Measurements from ENCODE around the gene RPS3. TPM values are rescaled to one million over a fixed set of nuclear protein-coding genes. Genes with fewer than 3 reads are reported as not detected.
A peak's percentile ranks its signal among the peaks of the same experiment; 100 is the strongest.

The RPS3 gene
- total RNA-seq, 1 experiment from 2014 or later = 1,966 TPM

DNA sequence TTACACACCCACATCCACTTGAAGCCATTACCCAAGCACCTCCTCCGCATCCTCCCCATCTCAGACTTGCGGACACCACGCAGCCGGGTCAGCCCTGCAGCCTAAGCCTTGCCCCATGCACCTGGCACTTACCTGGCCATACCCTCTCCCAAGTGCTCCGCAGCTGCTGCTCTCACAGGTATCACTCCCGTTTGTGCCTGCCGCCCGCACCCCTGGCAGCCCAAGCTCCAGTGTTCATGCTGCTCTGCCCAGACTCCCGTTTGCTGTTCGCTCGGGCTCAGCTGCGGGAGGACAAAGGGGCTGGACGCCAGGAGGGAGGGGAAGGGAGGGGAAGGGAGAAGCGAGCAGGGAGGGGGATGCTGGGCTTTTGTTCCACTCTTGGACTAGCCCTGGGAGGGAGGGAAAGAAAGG, 33.6 kb downstream of the RPS3 start, which contains the start of gene KLHL35:
Gene KLHL35, minus strand, starts transcription at position 293 of the 411 bp plus-strand sequence. CDS start 2,574 bp downstream, outside the sequence.
- no peak for DNase-seq (ENCODE audit: extremely low read depth, low read depth)

DNA sequence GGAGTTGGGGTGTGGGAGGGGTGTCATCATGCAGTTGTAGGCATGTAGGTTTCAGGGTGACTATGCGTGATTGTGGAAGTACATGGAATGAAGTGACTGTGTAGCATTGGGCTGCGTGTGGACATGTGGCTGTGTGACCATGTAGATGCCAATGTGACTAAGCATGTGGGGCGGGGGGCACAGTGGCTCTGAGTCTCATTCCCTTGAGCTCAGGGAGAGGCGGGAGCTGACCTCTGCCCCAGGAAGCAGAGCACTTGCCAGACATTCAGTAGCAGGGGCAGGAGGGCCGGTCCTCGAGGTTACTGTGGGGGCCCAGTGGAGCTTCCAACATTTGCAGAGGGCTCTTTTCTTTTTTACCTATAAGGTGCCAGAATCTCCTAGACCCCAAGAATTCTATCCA, 34.1 kb downstream of the RPS3 start:
- DNase-seq (ENCODE audit: extremely low read depth, low read depth) = no peak

DNA sequence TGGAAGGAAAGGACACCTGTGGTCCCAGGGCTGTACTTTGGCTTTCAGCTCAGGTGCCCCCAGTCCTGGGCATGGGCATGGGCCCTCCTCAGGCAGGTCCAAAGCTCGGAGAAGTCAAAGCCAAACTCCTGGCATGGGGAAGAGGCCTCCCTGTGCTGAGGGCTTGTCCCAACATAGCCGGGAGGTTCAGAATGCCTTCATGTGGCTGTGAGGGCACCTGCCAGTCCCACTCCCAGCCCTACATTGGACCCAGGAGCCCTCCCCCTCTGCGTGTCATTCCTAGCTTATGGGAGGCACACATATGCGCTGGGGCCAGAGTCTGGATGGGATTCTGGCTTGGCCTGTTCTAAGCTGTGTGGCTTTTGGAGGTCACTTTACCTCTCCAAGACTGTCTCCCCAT, 34.7 kb downstream of the RPS3 start:
- DNase-seq (ENCODE audit: extremely low read depth, low read depth) = no peak

DNA sequence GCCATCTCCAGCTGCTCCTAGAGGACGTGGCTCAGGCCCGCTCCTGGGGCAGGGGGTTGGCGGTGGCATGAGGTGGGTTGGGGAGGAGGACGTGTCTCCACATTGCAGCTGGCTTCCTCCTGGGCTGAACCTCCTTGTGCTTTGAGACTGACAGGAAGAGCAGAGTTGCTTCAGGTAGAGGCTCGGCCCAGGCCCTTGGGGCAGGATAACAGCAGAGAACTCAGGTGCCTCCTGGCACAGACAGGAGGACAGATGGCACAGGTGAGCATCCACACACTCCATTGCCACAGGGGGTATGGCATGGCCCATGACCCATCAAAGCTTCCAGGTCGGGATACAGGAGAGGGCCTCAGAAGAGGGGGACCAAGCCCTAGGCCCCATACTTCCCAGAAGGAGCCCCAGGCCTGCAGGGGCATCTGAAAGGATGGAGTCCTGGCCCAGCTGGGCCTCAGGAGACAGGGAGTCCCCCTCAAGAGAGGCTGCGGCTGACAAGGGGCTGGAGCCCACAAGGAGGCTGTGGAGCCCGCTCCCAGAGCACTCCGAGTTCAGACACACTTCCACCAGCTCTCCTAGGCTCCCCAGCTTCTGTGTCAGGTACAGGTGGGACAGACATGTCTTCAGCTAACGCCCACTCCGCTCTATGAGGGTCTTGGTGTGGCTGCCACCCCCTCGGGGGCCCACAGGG, 35.7 kb downstream of the RPS3 start:
- no peak for DNase-seq (ENCODE audit: extremely low read depth, low read depth)

DNA sequence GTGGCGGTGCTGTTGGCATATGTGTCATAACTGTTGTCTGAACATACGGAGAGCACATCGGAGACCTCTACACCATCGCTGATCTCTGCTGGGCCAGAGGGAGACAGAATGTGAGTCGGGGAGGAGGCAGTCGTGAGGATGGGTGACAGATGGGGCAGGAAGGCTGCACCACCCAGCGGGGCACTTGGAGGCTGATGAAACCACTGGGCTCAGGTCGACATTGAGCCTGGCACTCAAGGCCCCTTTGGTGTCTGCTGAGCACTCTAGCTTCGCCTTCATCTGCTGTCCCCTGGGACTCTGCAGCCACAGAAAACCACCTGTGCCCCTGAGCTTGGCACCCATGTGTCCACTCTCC, 36.2 kb downstream of the RPS3 start:
- DNase-seq (ENCODE audit: extremely low read depth, low read depth) = no peak

DNA sequence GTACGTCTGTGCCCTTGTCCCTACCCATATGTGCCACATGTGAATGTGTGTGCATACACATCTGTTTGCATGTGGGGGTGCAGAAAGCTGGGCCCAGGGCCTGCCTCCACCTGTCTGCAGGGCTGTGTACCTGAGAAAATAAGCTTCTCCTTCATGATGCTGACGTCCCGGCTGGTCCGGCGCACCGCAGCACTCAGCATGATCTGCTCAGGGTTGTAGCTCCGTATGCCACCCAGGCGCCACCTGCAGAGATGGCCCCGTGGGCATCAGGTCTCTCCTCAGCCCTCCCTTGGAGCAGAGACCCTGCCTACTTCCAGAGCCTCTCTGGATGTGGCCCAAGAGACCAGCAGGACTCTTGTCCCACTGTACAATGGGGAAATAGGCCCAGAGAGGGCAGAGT, 37.5 kb downstream of the RPS3 start:
- DNase-seq (ENCODE audit: extremely low read depth, low read depth) = no peak

DNA sequence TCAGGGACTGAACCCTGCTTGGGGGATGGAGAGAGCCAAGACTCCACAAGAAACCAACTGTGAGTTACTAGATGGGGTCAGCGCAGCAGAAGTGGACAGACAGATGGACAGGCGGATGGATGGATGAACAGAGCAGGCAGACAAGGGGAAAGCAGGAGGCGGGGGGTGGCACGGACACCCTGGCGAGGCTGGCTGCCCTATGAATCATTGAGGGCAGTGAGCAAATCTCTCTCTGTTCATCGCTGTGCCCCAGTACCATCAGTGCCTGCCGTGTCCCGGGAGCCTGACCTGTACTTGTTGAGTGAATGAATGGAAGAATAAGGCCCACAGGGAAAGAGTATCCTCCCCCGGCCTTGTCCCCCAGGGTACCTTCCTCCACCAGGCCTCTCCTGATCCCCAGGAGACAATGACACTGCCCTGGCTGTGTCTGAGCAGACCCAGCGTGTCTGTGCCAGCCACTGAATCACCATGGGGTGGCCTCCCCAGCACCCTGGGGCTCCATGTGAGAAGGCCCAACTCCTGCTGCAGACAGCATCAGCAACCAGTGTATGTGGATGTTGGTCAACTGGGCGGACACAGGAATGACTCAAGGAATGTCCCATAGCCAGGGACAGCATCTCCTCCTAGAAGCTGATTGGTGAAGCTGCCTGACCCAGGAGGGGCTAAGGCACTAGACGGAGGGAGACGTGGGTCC, 38.8 kb downstream of the RPS3 start:
- no peak for DNase-seq (ENCODE audit: extremely low read depth, low read depth)

DNA sequence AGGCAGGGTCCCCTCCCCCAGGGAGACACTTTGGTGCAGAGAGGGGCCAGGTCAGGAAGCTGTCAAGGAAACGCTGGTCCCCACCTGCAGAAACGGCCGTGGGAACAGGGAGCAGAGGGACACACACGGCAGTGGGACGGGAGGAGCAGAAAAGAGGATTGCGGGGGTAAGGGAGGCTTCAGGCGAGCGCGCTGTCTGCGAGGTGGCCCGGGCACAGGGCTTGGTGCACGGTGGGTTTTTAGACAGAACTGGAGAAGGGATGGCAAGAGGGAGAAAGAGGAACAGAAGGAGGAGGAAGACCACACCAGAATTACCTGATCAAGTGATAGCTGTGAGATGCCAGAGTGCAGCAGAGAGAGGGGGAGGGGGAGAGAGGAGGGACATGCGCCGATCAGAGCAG, 39.7 kb downstream of the RPS3 start:
- DNase-seq (ENCODE audit: extremely low read depth, low read depth) = no peak

DNA sequence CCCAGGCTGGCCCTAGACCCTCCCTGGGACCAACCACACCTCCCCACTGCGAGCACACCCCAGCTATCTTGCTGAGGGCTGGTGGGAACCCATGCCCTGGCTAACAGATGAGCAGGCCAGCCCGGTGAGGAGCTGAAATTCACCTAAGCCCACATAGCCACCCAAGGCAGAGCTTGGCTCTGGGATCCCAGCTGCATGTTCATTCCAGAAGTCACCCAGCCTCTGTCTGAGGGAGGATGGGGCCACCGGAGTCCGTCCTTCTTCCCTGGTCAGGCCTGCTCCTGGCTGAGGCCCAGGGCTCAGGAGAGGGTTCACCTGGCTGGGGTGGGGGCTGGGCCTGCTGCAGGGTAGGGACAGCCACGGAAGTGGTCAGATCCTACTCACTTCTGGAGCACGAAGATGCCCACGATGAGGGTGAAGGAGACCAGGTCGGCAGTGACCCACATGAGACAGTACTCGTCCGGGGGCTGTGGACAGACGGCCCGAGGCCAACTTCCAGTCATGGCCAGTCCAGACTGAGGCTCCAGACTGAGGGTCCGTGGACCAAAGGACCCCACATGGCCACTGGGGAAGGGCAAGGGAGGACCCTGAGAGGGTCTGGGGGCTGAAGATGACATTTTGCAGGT, 40.3 kb downstream of the RPS3 start:
- DNase-seq (ENCODE audit: extremely low read depth, low read depth) = no peak

DNA sequence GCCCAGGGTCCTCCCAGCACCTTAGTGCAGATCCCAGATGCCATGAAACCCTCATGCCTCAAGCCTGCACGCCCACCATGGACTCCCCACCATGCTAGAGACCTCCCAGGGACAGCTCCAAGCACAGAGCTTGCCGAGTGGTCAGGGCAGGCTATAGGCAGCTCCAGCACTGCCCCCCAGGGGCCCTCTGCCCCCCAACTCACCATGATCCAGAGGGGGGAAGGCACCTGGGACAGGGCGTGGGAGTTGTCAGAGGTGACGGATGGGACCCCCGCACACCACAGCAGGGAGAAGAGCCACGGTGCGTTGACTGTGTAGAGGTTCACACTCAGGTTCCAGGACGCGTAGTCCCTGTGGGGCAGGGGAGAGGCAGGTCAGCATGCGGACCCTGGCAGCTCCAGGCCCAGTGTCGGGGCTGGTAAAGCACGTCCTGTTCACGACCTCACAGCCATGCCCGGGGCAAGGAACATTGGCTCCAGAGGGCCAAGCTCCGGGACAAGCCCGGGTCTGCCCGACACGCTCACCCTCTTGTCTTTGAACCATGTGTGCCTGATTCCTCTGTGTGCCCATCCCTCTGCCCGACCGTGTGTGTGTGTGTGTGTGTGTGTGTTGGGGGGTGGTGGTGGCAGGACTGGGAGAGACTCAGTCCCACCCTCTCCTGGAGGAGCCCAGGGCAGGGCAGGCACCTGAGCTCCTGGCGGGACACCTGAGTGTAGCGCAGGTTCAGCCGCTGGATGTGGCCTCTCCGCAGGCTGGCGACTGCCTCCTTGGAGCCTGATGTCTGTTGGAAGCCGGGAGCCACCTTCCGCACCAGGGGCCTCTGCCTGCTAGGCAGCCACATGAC, 41.9 kb downstream of the RPS3 start:
- DNase-seq (ENCODE audit: extremely low read depth, low read depth) = no peak

DNA sequence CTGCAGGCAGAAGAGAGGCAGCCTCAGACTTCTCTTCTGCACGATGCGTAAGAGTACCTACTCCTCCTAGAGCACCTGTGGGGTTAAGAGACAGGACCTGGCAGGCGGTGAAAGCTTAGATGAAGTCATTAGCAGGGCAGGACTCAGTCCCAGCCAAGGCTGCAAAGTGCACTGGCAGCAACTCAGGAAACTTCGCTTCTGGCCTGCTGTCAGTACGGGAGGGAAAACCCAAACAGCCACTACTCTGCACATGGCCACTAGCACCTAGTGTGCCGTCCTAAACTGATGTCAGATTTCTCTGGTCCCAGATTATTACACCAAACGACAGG, 42.5 kb downstream of the RPS3 start:
- no peak for DNase-seq (ENCODE audit: extremely low read depth, low read depth)

DNA sequence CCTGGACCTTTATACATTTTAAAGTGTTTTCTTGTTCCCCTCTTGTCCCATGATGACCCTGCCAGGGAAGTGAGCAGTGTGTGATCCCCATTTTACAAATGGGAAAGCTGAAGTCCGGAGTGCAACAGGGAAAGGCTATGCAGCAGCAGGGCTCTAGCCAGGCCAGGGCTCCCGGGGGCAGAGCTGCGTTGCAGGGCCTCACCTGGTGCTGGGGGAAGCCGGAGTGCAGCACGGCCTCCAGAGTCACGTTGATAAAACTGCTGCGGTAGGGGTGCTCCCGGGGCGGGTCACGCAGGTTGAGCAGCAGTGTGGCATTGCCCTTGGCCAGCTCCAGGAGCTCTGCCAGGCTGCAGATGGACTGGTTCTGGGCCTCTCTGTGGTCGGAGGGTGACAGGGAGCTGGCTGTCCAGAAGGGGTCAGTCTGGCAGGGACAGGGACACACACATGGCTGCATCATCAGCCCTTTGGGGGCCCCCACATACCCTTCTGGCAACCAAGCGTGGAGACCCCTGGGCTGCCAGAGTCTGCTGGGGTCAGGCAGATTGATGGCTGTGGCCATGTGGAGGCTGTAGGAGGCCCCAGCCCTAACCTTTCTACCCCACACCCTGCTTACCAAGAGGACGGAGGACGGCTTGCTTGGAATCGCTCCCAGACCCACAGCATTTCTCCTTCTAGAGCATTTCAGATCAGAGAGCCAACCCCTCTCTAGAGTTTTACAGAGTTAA, 43.0 kb downstream of the RPS3 start:
- no peak for DNase-seq (ENCODE audit: extremely low read depth, low read depth)

DNA sequence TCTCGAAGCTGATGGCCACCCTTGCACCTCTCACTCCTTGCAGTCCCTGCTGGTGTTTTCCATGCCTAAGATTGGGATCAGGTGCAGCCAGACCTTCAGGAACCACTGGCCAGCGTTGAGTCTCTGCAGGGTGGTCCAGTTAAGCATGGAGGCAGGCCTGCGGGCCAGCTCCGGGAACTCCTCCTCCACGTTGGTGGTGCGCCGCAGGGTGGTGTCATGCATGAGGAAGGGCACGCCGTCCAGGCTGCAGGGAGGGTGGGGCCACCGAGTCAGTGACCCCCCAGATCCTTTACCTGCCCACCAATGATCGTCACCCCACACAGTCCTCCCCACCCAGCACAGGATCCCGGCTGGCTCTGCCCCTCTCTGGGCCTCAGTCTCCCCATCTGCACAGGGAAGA, 43.7 kb downstream of the RPS3 start:
- DNase-seq (ENCODE audit: extremely low read depth, low read depth) = no peak

DNA sequence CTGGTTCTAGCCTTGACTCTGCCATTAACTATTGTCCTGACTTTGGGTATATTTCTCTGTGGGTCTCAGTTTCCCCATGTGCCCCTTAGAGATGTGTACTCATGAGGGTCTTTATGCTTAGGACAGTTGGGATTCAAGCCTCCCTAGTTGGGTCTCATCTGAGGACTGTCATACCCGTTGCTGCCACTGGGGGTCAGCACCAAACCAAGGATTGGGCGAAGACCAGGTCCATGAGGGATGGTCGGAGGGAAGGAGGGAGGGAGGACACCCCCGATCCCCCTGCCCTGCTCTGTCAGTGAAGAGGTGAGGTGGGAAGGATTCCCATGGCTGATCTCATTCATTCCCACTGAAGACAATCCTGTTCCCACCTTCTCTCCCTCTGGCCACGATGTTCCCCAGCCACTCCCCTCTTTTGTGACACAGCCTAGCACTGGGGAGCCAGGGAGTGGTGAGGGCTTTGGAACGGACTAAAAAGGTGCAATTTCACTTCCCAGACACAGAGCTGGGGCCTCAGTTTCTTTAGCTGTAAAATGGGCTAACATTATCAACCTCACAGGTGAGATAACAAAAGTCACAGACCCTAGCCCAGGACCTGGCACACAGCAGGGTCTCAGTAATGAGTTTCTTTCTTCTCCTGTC, 46.1 kb downstream of the RPS3 start:
- DNase-seq (ENCODE audit: extremely low read depth, low read depth) = peak; percentile 41

DNA sequence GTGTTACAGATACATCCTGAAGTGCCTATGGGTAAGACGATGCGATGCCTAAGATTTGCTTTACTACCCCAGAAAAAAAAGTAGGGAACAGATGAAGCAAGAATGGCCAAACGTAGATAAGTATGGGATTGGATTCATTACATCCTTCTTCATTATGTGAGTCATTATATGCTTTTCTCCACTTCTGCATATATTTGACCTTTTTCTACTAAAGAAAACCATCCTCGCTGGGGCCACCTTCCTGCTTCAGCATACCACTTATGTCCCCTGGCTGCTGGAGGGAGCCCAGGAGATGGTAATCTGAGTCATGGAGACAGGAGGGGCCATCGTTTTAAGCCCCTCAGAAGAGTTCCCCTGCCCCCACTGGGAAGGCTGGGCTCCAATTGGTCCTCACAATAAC, 48.1 kb downstream of the RPS3 start:
- no peak for DNase-seq (ENCODE audit: extremely low read depth, low read depth)

DNA sequence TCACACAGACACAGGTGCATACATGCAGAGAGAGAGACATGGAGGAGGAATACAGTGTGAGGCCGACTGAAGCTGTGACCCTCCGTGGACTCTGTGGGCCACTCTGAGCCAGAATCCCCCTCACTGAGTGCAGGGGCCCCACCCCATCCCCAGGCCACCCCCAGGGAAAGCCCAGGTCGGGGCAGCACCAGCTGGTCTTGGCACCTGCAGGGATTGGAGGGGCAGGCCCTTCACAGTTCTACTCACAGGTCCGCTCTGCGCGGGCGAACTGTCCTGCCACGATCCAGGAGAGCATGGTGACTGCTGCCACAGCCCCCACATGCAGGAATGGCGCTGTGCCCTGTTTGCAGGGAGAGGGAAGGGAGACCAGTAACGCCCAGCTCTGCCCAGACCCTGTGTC, 50.0 kb downstream of the RPS3 start:
- DNase-seq (ENCODE audit: extremely low read depth, low read depth) = no peak

DNA sequence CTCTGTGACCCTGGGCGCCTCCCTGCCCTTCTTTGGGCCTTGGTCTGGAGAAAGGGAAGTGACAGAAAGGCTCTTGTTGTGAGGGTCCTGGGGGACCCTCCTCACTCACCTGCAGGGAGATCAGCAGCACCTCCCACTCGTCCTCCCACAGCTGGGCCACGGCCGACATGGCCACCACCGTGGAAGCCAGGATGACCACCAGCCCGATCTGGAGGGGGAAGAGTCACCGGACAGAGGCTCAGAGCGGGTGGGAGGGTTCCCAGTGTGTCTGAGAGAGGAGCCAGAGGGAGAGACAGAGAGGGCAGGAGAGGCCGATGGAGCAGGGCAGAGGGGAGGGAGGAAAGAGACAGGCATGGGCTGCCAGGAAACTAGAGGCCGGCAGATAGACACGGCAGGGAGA, 50.5 kb downstream of the RPS3 start:
- no peak for DNase-seq (ENCODE audit: extremely low read depth, low read depth)

DNA sequence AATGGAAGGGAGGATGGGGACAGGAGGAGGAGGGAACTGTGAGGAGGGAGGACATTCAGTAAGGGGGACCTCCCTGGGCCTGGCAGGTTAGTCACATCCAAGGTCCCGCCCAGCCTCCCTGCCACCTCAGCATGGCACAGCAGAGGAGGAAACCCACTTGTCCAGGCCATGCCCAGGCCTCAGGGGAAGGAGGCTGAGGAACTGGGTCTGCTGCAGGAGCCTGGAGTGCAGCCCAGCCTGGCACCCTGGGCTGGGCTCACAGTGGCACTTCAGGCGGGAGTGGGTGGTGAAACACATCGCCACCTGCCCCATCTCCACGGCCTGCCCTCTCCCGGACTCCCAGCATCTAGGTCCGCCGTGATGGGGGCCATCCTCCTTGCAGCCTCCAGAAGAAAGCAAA, 50.9 kb downstream of the RPS3 start:
- DNase-seq (ENCODE audit: extremely low read depth, low read depth) = no peak

DNA sequence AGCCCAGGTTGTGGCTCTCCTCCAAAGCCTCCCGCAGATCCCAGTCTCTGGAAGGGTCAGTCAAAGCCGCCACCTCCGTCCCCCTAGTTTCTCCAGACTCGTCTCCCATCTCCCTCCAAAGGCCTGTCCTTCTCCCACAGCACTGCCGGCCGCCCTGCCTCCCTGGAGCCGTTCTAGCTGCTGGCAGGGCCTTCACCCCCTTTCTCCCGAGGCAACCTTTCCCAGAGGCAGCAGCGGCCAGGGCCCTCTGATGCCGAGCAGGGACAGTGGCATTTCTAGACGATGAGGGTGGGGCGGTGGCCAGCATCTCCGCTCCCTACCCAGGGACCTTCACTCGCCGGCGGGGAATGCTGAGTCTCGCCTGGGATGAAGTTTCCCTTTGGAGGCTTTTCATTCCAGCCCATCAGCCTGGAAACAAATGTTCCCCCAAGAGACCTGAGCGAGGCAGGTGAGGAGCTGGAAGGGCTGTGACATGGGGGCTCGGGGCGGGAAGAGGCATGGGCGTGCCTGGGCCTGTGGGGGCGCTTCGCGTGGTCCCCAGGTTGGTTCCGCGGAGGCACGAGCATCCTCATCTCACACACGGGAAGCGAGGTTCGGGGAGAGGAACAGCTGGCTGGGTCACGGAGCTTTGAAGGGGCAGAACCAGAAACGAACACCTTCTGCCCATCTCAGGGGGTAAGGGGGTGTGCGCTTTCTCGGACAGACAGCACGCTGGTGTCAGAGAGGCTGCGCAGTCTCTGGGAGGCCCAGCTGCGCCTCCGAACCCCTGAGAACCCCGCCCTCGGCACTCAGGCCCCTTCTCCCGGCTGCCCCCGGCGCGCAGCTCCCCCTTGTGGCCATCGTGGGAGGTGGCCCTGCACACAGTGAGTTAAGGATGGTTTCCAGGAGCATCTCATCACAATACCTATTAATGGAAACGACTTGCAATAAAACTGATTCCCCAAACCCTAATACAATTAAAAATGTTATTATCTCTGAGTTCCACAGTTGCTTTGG, 51.8 kb downstream of the RPS3 start:
- DNase-seq (ENCODE audit: extremely low read depth, low read depth) = no peak

All from NCI-H460 (cell line).